ENCODE data around the gene CCDC154. TPM values are rescaled to one million over a fixed set of nuclear protein-coding genes. Genes with fewer than 3 reads are reported as not detected.

Gene CCDC154
- total RNA-seq, 1 donor from 2014 or later = 1.2 TPM

DNA sequence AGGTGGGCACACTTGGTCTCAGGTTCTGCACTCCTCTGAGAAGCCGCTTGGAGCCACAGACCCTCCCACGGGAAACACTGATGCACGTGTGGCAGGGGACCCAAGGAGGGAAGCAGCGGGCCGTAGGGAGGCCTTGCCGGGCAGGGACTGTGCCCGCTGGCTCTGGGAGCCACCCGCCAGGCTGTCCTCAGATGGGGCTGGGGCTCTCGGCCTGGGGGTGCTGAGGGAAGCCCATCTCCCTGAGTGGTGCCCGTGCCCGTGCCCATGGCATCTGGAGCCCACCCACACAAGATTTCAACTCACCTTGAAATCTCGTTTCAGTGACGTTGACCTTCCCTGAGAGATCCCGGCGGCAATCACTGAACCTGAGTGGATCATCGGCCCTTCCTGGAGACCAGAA, 12.6 kb upstream of the CCDC154 start:
- no peak for DNase-seq (ENCODE audit: low spot score)
- Mint-ChIP-seq H3K27me3 (ENCODE audit: low read depth) (no peaks in the 10 kb centered on the region), H3K4me1 (ENCODE audit: low read depth) (peaks cover 3% of the 10 kb centered on the region), H3K27ac (no peak overlapping the region), H3K36me3 (ENCODE audit: low read depth) (peaks cover 2% of the 10 kb centered on the region), H3K4me3 (ENCODE audit: low read depth) (no peak overlapping the region), H3K9me3 (no peaks in the 10 kb centered on the region)
- intact Hi-C loops (cut with micrococcal nuclease) = no loop called here

GRCh38 chr16:1455190-1456171, 11.1 kb upstream of the CCDC154 start:
- peaks cover 3% of the 10 kb centered on the region for H3K4me1 Mint-ChIP-seq (ENCODE audit: low read depth)
- no peak overlapping the region for H3K27ac Mint-ChIP-seq
- intact Hi-C loops (cut with micrococcal nuclease) = no loop called here

DNA sequence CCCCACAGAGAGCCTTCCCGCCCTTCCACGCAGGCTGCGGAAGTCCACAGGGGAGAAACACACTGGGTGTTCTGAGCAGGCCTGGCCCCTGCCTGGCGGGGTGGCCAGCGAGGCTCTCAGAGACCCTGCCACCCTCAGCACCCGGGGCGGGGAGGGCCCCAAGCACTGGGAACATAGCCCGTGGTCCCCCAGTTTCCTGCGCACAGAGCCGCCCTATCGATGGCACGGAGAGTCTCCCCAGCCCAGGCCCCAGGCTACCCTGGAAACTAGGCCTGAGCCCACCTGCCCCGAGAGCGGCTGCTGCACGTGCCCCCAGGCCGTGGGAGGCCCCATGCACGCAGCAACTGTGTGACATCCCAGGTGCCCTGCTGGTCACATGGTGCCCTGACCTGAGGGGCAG, 10.2 kb upstream of the CCDC154 start:
- Mint-ChIP-seq H3K36me3 (ENCODE audit: low read depth) (peaks cover 6% of the 10 kb centered on the region), H3K9me3 (no peaks in the 10 kb centered on the region), H3K4me1 (ENCODE audit: low read depth) (peaks cover 3% of the 10 kb centered on the region), H3K27me3 (ENCODE audit: low read depth) (no peaks in the 10 kb centered on the region), H3K27ac (no peak overlapping the region), H3K4me3 (ENCODE audit: low read depth) (no peak overlapping the region)
- intact Hi-C loops (cut with micrococcal nuclease) = no loop called here
- DNase-seq (ENCODE audit: low spot score) = no peak

More at GRCh38 chr16:1455190-1456171, 11.1 kb upstream of the CCDC154 start:
- peaks cover 6% of the 10 kb centered on the region for H3K36me3 Mint-ChIP-seq (ENCODE audit: low read depth)
- H3K9me3 Mint-ChIP-seq = no peaks in the 10 kb centered on the region
- no peak for DNase-seq (ENCODE audit: low spot score)
- no peaks in the 10 kb centered on the region for H3K27me3 Mint-ChIP-seq (ENCODE audit: low read depth)
- no peak overlapping the region for H3K4me3 Mint-ChIP-seq (ENCODE audit: low read depth)

DNA sequence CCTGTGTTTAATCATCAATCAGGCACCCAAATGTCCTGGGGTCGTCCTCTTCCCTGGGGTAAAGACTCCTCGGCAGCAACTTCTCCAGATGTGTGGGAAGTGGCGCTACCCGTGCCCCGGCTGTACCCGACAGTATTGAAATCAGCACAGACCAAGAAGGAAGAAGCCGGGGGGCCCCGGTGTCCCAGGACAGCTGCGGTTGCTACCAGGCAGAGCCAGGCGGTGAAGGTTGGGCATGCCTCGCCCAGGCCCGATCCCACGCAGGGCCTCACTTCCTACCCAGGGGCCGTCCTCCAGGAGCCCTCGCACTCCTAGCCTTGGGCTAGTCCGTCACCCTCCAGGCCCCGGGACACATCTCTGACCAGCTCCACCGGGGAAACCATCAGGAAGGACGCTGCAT, 9.0 kb upstream of the CCDC154 start:
- Mint-ChIP-seq H3K27ac (no peak overlapping the region), H3K4me1 (ENCODE audit: low read depth) (no peaks in the 10 kb centered on the region), H3K4me3 (ENCODE audit: low read depth) (no peak overlapping the region), H3K36me3 (ENCODE audit: low read depth) (peaks cover 6% of the 10 kb centered on the region), H3K27me3 (ENCODE audit: low read depth) (no peaks in the 10 kb centered on the region), H3K9me3 (no peaks in the 10 kb centered on the region)
- intact Hi-C loops (cut with micrococcal nuclease) = no loop called here
- no peak for DNase-seq (ENCODE audit: low spot score)

DNA sequence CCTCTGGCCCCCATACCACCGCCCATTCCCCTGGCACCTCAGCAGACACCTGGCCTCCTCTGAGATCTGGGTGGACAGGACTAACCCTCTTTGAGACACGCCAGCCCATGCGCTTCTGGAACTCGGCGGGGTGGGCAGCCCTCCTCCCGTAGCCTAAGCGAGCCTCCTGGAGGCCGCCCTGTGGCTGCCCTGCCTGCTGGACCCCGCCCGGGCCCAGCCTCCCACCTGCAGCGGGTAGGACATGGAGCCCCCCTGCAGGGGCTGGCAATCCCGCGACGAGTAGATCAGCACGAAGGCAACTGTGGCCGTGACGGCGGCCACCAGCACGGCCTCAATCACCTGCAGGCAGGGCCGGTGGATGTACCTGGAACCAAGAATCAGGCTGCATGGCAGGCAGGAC, 8.2 kb upstream of the CCDC154 start:
- no peaks in the 10 kb centered on the region for H3K4me1 Mint-ChIP-seq (ENCODE audit: low read depth)
- H3K9me3 Mint-ChIP-seq = no peaks in the 10 kb centered on the region
- no peak for DNase-seq (ENCODE audit: low spot score)
- H3K36me3 Mint-ChIP-seq (ENCODE audit: low read depth) = peaks cover 6% of the 10 kb centered on the region
- H3K27ac Mint-ChIP-seq = no peak overlapping the region
- intact Hi-C loops (cut with micrococcal nuclease) = no loop called here
- no peaks in the 10 kb centered on the region for H3K27me3 Mint-ChIP-seq (ENCODE audit: low read depth)
- no peak overlapping the region for H3K4me3 Mint-ChIP-seq (ENCODE audit: low read depth)

DNA sequence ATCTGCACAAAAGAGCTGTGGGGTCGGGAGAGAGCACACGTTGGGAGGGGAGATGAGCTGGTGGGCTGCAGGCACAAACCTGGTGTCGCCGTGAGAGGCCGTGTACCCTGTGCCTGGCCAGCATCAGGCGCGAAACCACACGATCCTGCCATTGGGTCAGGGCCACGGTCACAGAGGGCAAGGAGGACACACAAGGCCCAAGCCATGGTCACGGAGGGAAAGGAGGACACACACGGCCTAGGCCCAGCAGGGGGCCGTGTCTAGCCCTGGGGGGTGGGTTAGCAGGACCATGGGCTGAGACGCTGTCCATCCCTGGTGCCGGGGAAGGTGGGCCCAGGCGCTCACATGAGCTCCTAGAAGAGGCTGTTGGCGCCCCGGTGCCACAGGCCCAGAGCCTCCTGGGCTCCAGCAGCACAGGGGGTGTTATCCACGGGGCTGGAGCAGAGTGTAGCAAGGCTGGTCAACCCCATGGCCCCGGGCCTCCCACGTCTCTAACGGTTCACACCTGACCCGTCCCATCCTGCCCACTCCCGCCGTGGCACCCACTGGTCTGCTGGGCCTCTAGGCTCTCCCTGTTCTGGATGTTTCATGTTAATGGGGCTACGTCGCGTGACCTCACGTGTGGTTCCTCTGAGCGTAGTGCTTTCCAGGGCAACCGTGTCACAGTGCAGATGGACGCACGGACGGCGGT, 7.5 kb upstream of the CCDC154 start:
- no peak overlapping the region for H3K27ac Mint-ChIP-seq
- no peaks in the 10 kb centered on the region for H3K27me3 Mint-ChIP-seq (ENCODE audit: low read depth)
- no peak overlapping the region for H3K4me3 Mint-ChIP-seq (ENCODE audit: low read depth)
- intact Hi-C loops (cut with micrococcal nuclease) = no loop called here
- H3K36me3 Mint-ChIP-seq (ENCODE audit: low read depth) = peaks cover 6% of the 10 kb centered on the region
- no peaks in the 10 kb centered on the region for H3K4me1 Mint-ChIP-seq (ENCODE audit: low read depth)
- no peaks in the 10 kb centered on the region for H3K9me3 Mint-ChIP-seq
- DNase-seq (ENCODE audit: low spot score) = no peak

GRCh38 chr16:1450841-1451240, 6.5 kb upstream of the CCDC154 start:
- Mint-ChIP-seq H3K4me3 (ENCODE audit: low read depth) (no peak overlapping the region), H3K9me3 (no peaks in the 10 kb centered on the region), H3K27ac (no peak overlapping the region), H3K36me3 (ENCODE audit: low read depth) (peaks cover 6% of the 10 kb centered on the region), H3K27me3 (ENCODE audit: low read depth) (no peaks in the 10 kb centered on the region), H3K4me1 (ENCODE audit: low read depth) (no peaks in the 10 kb centered on the region)
- intact Hi-C loops (cut with micrococcal nuclease) = no loop called here
- DNase-seq (ENCODE audit: low spot score) = no peak

- Mint-ChIP-seq H3K27me3 (ENCODE audit: low read depth) (no peaks in the 10 kb centered on the region), H3K27ac (no peak overlapping the region), H3K4me3 (ENCODE audit: low read depth) (no peak overlapping the region), H3K9me3 (no peaks in the 10 kb centered on the region), H3K4me1 (ENCODE audit: low read depth) (no peaks in the 10 kb centered on the region), H3K36me3 (ENCODE audit: low read depth) (peaks cover 6% of the 10 kb centered on the region)
- no peak for DNase-seq (ENCODE audit: low spot score)
- intact Hi-C loops (cut with micrococcal nuclease) = no loop called here
These were observed 5.9 kb upstream of the CCDC154 start for GRCh38 chr16:1450218-1450617.

DNA sequence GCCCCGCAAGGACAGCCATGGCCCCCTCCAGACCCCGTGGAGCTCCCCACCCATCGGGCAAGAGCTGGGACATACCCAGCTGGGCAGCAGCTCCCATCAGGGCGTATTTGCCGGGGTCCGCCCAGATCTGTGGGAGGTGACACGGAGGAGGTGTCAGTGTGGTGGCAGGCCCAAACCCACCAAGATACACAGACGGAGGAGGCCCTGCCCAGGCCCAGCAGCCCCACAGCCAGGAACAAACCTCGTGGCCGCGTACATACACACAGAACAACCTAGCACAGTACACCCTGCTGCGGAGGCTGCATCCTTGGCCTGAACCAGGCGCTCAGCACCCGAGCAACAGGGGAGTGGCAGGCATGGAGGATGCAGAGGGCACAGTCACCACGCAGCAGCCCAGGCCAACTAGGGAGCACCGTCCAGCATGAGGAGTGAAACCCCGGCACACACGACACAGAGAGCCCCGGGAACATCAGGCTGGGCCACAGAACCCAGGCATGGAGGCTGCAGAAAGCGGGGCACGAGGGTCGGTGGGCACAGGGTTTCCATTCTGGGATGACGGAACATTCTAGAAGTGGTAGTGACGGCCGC, 4.9 kb upstream of the CCDC154 start:
- no peak overlapping the region for H3K27ac Mint-ChIP-seq
- H3K4me1 Mint-ChIP-seq (ENCODE audit: low read depth) = no peaks in the 10 kb centered on the region
- H3K36me3 Mint-ChIP-seq (ENCODE audit: low read depth) = peaks cover 6% of the 10 kb centered on the region
- H3K4me3 Mint-ChIP-seq (ENCODE audit: low read depth) = no peak overlapping the region
- H3K9me3 Mint-ChIP-seq = no peaks in the 10 kb centered on the region
- DNase-seq (ENCODE audit: low spot score) = no peak
- intact Hi-C loops (cut with micrococcal nuclease) = no loop called here
- H3K27me3 Mint-ChIP-seq (ENCODE audit: low read depth) = no peaks in the 10 kb centered on the region

DNA sequence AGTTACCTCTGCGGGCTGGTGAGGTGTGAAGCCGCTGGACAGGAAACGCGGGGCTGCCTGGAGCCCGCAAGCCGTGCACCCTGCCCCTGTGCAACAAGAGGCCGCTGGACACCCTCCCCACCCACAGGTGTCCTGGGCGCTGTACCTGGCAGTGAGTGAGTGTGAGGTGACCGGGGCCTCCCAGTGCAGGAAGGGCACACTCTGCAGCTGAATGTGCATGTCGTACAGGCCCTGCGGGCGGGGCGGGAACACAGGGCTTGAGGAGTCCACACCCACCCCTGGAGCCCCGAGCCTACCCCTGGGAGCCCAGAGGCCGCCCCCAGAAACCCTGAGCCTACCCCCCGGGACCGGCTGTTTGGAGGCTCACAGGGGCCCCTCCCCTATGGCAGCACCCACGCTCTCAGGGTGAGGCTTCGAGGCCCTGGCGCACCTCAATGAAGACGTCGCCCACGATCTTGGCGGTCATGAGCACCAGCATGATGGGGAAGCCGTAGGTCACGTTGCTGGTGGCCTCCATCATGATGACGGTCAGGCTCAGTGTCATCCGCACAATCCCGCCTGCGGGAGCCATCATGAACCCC, 4.3 kb upstream of the CCDC154 start:
- Mint-ChIP-seq H3K27ac (no peak overlapping the region), H3K27me3 (ENCODE audit: low read depth) (no peaks in the 10 kb centered on the region), H3K9me3 (no peaks in the 10 kb centered on the region), H3K4me1 (ENCODE audit: low read depth) (no peaks in the 10 kb centered on the region), H3K36me3 (ENCODE audit: low read depth) (peaks cover 6% of the 10 kb centered on the region), H3K4me3 (ENCODE audit: low read depth) (no peak overlapping the region)
- DNase-seq (ENCODE audit: low spot score) = no peak
- intact Hi-C loops (cut with micrococcal nuclease) = no loop called here

- H3K4me3 Mint-ChIP-seq (ENCODE audit: low read depth) = no peak overlapping the region
- intact Hi-C loops (cut with micrococcal nuclease) = no loop called here
- DNase-seq (ENCODE audit: low spot score) = no peak
- no peaks in the 10 kb centered on the region for H3K9me3 Mint-ChIP-seq
- no peaks in the 10 kb centered on the region for H3K4me1 Mint-ChIP-seq (ENCODE audit: low read depth)
- no peak overlapping the region for H3K27ac Mint-ChIP-seq
- H3K27me3 Mint-ChIP-seq (ENCODE audit: low read depth) = no peaks in the 10 kb centered on the region
- peaks cover 6% of the 10 kb centered on the region for H3K36me3 Mint-ChIP-seq (ENCODE audit: low read depth)
These were observed 3.6 kb upstream of the CCDC154 start for GRCh38 chr16:1447965-1448364.

DNA sequence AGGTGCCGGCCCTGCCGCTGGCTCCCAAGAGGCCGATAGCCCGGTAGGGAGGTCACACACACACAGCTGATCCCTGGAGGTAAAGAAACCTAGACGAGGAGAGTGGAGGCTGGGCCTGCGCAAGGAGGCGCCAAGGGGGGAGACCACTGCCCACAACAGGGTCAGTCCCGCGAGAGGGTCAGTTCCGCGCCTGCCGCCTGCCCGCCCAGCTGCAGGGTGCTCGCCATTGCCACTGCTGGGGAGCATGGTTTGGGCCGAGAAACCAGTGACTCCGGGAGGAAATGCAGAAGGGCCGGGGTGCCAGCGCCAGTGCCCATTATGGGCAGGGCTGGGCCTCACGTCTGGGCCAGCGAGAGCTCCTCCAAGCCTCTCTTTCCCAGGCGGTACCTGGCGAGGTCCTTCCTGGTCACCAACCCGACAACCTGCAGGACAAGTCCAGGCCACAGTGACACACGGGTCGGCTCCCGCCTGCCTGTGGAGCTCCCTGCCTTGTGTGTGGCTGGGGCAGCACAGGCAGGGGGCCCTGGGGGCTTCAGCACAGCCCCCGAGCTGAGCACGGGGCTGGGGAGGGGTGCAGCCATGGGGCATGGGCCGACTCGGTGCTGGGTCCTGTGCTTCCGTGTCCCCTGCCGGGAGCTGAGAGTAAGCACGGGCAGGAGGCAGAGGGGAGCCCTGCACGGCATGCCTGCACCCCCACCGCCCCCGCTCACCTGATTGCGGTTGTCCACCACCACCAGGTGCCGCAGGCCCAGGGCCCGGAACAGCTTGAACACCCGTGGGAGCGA, 2.1 kb upstream of the CCDC154 start:
- peaks cover 2% of the 10 kb centered on the region for H3K36me3 Mint-ChIP-seq (ENCODE audit: low read depth)
- no peak overlapping the region for H3K4me3 Mint-ChIP-seq (ENCODE audit: low read depth)
- DNase-seq (ENCODE audit: low spot score) = no peak
- intact Hi-C loops (cut with micrococcal nuclease) = no loop called here
- no peaks in the 10 kb centered on the region for H3K9me3 Mint-ChIP-seq
- no peaks in the 10 kb centered on the region for H3K27me3 Mint-ChIP-seq (ENCODE audit: low read depth)
- H3K27ac Mint-ChIP-seq = no peak overlapping the region
- no peaks in the 10 kb centered on the region for H3K4me1 Mint-ChIP-seq (ENCODE audit: low read depth)
